HG03025 (cell line): Measurements from ENCODE around the gene ODAPH.
"Not testable (repeated sequence)": the region's sequence is repeated elsewhere in the genome, so short reads cannot be mapped to it uniquely, and the experiment has no call there.

Source experiments
- ATAC-seq: cut with Tn5 transposase; IDR thresholded peaks from one replicate; pipeline ENCODE4 v1.9.1; 2021; ENCODE audit warnings: mild to moderate bottlenecking, moderate library complexity; ENCODE audit not compliant: unreplicated experiment, low FRiP score

Gene ODAPH

GRCh38 chr4:75555294-75556164 is at the start of gene ODAPH:
TSS of gene ODAPH (plus strand) at chr4:75556066. CDS start at chr4:75556083, 17 bp downstream.
- ATAC-seq, result peak; percentile 97

- ATAC-seq, result not testable (repeated sequence)
These were observed 46.3 kb upstream of the ODAPH start for GRCh38 chr4:75509592-75509991.

- ATAC-seq, result no peak
These were observed 44.0 kb upstream of the ODAPH start for GRCh38 chr4:75511841-75512240.

GRCh38 chr4:75512386-75513211 is 43.3 kb upstream of the ODAPH start:
- no peak for ATAC-seq

GRCh38 chr4:75513526-75514130 is 42.2 kb upstream of the ODAPH start:
- no peak for ATAC-seq

GRCh38 chr4:75514131-75514948 is 41.5 kb upstream of the ODAPH start, which contains the start of the genes RCHY1 and THAP6:
TSS of gene RCHY1 (minus strand) at chr4:75514403. CDS start at chr4:75514286, 117 bp downstream.
TSS of gene THAP6 (plus strand) at chr4:75514473. CDS start at chr4:75515453, 980 bp downstream.
- ATAC-seq, result peak; percentile 94

- ATAC-seq, result peak; percentile 2
These were observed 40.8 kb upstream of the ODAPH start for GRCh38 chr4:75514949-75515612.

- no peak for ATAC-seq
These were observed 39.7 kb upstream of the ODAPH start for GRCh38 chr4:75516144-75516543.

GRCh38 chr4:75519452-75519851 is 36.4 kb upstream of the ODAPH start:
- ATAC-seq, result not testable (repeated sequence)

- ATAC-seq, result no peak
These were observed 30.8 kb upstream of the ODAPH start for GRCh38 chr4:75525086-75525485.

- ATAC-seq, result no peak
These were observed 30.0 kb upstream of the ODAPH start for GRCh38 chr4:75525910-75526309.

GRCh38 chr4:75527482-75527881 is 28.4 kb upstream of the ODAPH start:
- ATAC-seq, result no peak

GRCh38 chr4:75530556-75531322 is 25.1 kb upstream of the ODAPH start:
- no peak for ATAC-seq

GRCh38 chr4:75531536-75532143 is 24.2 kb upstream of the ODAPH start:
- not testable (repeated sequence) for ATAC-seq

GRCh38 chr4:75533339-75533887 is 22.5 kb upstream of the ODAPH start:
- ATAC-seq, result not testable (repeated sequence)

GRCh38 chr4:75533926-75534325 is 21.9 kb upstream of the ODAPH start:
- ATAC-seq, result not testable (repeated sequence)

- not testable (repeated sequence) for ATAC-seq
These were observed 18.6 kb upstream of the ODAPH start for GRCh38 chr4:75537308-75537707.

GRCh38 chr4:75542824-75543223 is 13.0 kb upstream of the ODAPH start:
- ATAC-seq, result no peak
